IPS DF 19.7 (cell line): ENCODE results near the gene RPUSD2.

ENCODE experiments used
- DNase-seq: peaks from one replicate; pipeline ENCODE4 v3.0.0-alpha.2; 2013; ENCODE audit warnings: low read depth, low spot score

The RPUSD2 gene

GRCh38 chr15:40618906-40619305 is 49.8 kb downstream of the RPUSD2 start:
- DNase-seq: no peak

DNA sequence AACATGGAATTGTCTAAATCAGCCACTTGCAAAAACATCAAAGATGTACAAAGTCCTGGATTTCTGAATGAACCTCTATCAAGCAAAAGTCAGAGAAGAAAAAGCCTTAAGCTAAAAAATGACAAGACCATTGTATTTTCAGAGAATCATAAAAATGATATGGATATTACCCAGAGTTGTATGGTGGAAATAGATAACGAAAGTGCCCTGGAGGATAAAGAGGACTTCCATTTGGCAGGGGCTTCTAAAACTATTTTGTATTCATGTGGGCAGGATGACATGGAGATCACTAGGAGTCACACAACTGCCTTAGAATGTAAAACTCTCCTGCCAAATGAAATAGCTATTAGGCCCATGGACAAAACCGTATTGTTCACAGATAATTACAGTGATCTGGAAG is 54.3 kb downstream of the RPUSD2 start:
- no peak for DNase-seq
